GM18505 (cell line): ENCODE data around the gene RASGRP3.

ENCODE experiments used
- ATAC-seq: cut with Tn5 transposase; IDR thresholded peaks from one replicate; pipeline ENCODE4 v1.9.1; 2021; ENCODE audit not compliant: unreplicated experiment
- POLR2A ChIP-seq: IDR thresholded peaks from 4 replicates; pipeline ENCODE4 v1.6.1; 2011; ENCODE audit warnings: borderline replicate concordance; ENCODE audit not compliant: insufficient read depth, insufficient read length; ENCODE audit errors: extremely low read depth

Gene RASGRP3

GRCh38 chr2:33526921-33527320 lies 50.5 kb downstream of the RASGRP3 start:
- ATAC-seq = no peak
- TF ChIP-seq POLR2A = no peak

- no peak for ATAC-seq
These were observed 52.0 kb downstream of the RASGRP3 start for GRCh38 chr2:33528441-33528950.

GRCh38 chr2:33529771-33530481 lies 53.5 kb downstream of the RASGRP3 start:
- TF ChIP-seq POLR2A = no peak
- ATAC-seq = no peak

More at GRCh38 chr2:33528441-33528950, 52.0 kb downstream of the RASGRP3 start:
- TF ChIP-seq POLR2A = no peak

GRCh38 chr2:33530690-33531548 lies 54.5 kb downstream of the RASGRP3 start:
- TF ChIP-seq POLR2A = no peak
- ATAC-seq = no peak

- no peak for ATAC-seq
- TF ChIP-seq POLR2A = peak; percentile 26
These were observed 55.2 kb downstream of the RASGRP3 start for GRCh38 chr2:33531549-33532059.

GRCh38 chr2:33532146-33532545 lies 55.7 kb downstream of the RASGRP3 start:
- ATAC-seq = no peak
- TF ChIP-seq POLR2A = no peak

- no peak for ATAC-seq
- no peak for TF ChIP-seq POLR2A
These were observed 56.5 kb downstream of the RASGRP3 start for GRCh38 chr2:33532966-33533365.

- ATAC-seq = no peak
- no peak for TF ChIP-seq POLR2A
These were observed 59.0 kb downstream of the RASGRP3 start for GRCh38 chr2:33535421-33535820.

GRCh38 chr2:33541243-33541642 lies 64.8 kb downstream of the RASGRP3 start:
- no peak for ATAC-seq

GRCh38 chr2:33550206-33550605 lies 73.8 kb downstream of the RASGRP3 start:
- no peak for TF ChIP-seq POLR2A
- ATAC-seq = no peak

More at GRCh38 chr2:33541243-33541642, 64.8 kb downstream of the RASGRP3 start:
- TF ChIP-seq POLR2A = no peak

GRCh38 chr2:33552758-33553461 lies 76.5 kb downstream of the RASGRP3 start:
- ATAC-seq = no peak
- TF ChIP-seq POLR2A = no peak

GRCh38 chr2:33555681-33556080 lies 79.2 kb downstream of the RASGRP3 start:
- TF ChIP-seq POLR2A = no peak
- no peak for ATAC-seq

GRCh38 chr2:33559328-33559727 lies 82.9 kb downstream of the RASGRP3 start:
- no peak for TF ChIP-seq POLR2A
- no peak for ATAC-seq

GRCh38 chr2:33560017-33560416 lies 83.6 kb downstream of the RASGRP3 start:
- ATAC-seq = no peak
- no peak for TF ChIP-seq POLR2A

- no peak for ATAC-seq
- TF ChIP-seq POLR2A = no peak
These were observed 85.4 kb downstream of the RASGRP3 start for GRCh38 chr2:33561872-33562271.
